Liver (tissue), 3 donors: ENCODE results near the gene KIAA0825.

ENCODE experiments used
- EGR1 ChIP-seq, 2 donors: IDR thresholded peaks; 2 replicates each; pipeline ENCODE4 v1.6.1; 2016 to 2018; ENCODE audit warnings: antibody characterized with exemption in 2 of 2, low read depth in 2 of 2
- FOXA1 ChIP-seq: IDR thresholded peaks from 2 replicates; pipeline ENCODE4 v1.6.1; 2016; ENCODE audit warnings: antibody characterized with exemption
- GABPA ChIP-seq, 2 donors: IDR thresholded peaks in 1 of 2; conservative IDR thresholded peaks in 1 of 2; 2 replicates each; pipeline ENCODE4 v1.6.1; 2016; ENCODE audit warnings: antibody characterized with exemption in 2 of 2, mild to moderate bottlenecking in 1 of 2, moderate library complexity in 1 of 2
- HNF4G ChIP-seq: IDR thresholded peaks from 2 replicates; pipeline ENCODE4 v1.6.1; 2016; ENCODE audit warnings: antibody characterized with exemption
- JUND ChIP-seq, 2 donors: IDR thresholded peaks; 2 replicates each; pipeline ENCODE4 v1.6.1; 2016; ENCODE audit warnings: antibody characterized with exemption in 2 of 2
- RAD21 ChIP-seq, 2 donors: IDR thresholded peaks; 2 replicates each; pipeline ENCODE4 v1.6.1; 2016; ENCODE audit warnings: antibody characterized with exemption in 2 of 2, mild to moderate bottlenecking in 2 of 2
- RXRA ChIP-seq, 2 donors: IDR thresholded peaks; 2 replicates each; pipeline ENCODE4 v1.6.1; 2017 to 2018; ENCODE audit warnings: antibody characterized with exemption in 2 of 2, mild to moderate bottlenecking in 1 of 2
- TAF1 ChIP-seq: conservative IDR thresholded peaks from 2 replicates; pipeline ENCODE4 v1.6.1; 2016; ENCODE audit warnings: antibody characterized with exemption, mild to moderate bottlenecking
- YY1 ChIP-seq: IDR thresholded peaks from 2 replicates; pipeline ENCODE4 v1.6.1; 2016; ENCODE audit warnings: antibody characterized with exemption, mild to moderate bottlenecking
- TF ChIP-seq, protein P1 (sequence below): IDR thresholded peaks from 2 replicates; pipeline ENCODE4 v1.6.1; 2016; ENCODE audit warnings: antibody characterized with exemption
- TF ChIP-seq, protein P2 (sequence below): fragments of 150-350 bp; IDR thresholded peaks from 2 replicates; pipeline ENCODE4 v1.5.1; 2017; ENCODE audit warnings: improper control_type of control experiment, low read depth, low read length; ENCODE audit not compliant: missing input control
- TF ChIP-seq, protein P3 (sequence below): IDR thresholded peaks from 2 replicates; pipeline ENCODE4 v1.6.1; 2016; ENCODE audit warnings: antibody characterized with exemption
- TF ChIP-seq, protein P4 (sequence below): IDR thresholded peaks from 2 replicates; pipeline ENCODE4 v1.6.1; 2016; ENCODE audit warnings: antibody characterized with exemption
- TF ChIP-seq, protein P5 (sequence below): IDR thresholded peaks from 2 replicates; pipeline ENCODE4 v1.6.1; 2016; ENCODE audit warnings: antibody characterized with exemption, mild to moderate bottlenecking
- donor health status: healthy.
- donor health status: healthy.

DNA sequence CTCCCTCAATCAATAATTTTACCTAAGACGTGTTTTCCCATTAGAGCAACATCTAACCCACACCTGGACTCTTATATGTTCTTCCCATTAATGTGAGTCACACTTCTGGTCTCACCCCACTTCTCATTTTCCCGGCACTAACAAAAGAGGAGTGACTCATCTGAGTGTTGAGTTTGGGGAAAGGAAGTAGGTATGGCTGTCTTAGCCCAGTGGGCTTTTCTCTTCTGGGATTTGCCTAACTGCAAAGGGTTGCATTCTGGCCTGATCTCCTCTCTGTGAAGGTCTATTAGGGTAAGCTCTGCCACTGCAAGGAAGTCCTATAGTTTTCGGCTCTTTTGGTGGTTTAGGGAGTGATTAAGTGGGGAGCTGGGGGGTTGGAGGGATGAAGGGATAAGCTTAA, 195.6 kb downstream of the KIAA0825 start:
- TF ChIP-seq, protein P1, sequence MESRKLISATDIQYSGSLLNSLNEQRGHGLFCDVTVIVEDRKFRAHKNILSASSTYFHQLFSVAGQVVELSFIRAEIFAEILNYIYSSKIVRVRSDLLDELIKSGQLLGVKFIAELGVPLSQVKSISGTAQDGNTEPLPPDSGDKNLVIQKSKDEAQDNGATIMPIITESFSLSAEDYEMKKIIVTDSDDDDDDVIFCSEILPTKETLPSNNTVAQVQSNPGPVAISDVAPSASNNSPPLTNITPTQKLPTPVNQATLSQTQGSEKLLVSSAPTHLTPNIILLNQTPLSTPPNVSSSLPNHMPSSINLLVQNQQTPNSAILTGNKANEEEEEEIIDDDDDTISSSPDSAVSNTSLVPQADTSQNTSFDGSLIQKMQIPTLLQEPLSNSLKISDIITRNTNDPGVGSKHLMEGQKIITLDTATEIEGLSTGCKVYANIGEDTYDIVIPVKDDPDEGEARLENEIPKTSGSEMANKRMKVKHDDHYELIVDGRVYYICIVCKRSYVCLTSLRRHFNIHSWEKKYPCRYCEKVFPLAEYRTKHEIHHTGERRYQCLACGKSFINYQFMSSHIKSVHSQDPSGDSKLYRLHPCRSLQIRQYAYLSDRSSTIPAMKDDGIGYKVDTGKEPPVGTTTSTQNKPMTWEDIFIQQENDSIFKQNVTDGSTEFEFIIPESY: no peak
- TF ChIP-seq, protein P2, sequence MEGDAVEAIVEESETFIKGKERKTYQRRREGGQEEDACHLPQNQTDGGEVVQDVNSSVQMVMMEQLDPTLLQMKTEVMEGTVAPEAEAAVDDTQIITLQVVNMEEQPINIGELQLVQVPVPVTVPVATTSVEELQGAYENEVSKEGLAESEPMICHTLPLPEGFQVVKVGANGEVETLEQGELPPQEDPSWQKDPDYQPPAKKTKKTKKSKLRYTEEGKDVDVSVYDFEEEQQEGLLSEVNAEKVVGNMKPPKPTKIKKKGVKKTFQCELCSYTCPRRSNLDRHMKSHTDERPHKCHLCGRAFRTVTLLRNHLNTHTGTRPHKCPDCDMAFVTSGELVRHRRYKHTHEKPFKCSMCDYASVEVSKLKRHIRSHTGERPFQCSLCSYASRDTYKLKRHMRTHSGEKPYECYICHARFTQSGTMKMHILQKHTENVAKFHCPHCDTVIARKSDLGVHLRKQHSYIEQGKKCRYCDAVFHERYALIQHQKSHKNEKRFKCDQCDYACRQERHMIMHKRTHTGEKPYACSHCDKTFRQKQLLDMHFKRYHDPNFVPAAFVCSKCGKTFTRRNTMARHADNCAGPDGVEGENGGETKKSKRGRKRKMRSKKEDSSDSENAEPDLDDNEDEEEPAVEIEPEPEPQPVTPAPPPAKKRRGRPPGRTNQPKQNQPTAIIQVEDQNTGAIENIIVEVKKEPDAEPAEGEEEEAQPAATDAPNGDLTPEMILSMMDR: no peak
- no peak for TF ChIP-seq GABPA (IDR thresholded peaks at IDR 0.05 in 1 of 2, conservative IDR thresholded peaks at IDR 0.05 in 1 of 2)
- no peak for TF ChIP-seq FOXA1
- no peak for TF ChIP-seq YY1
- TF ChIP-seq TAF1: no peak
- no peak for TF ChIP-seq RAD21 (IDR thresholded peaks at IDR 0.05)
- TF ChIP-seq JUND (IDR thresholded peaks at IDR 0.05): no peak
- TF ChIP-seq, protein P3, sequence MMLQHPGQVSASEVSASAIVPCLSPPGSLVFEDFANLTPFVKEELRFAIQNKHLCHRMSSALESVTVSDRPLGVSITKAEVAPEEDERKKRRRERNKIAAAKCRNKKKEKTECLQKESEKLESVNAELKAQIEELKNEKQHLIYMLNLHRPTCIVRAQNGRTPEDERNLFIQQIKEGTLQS: no peak
- TF ChIP-seq EGR1 (IDR thresholded peaks at IDR 0.05; ENCODE audit: low read depth in 2 of 2): no peak
- TF ChIP-seq RXRA (IDR thresholded peaks at IDR 0.05): no peak
- TF ChIP-seq, protein P4, sequence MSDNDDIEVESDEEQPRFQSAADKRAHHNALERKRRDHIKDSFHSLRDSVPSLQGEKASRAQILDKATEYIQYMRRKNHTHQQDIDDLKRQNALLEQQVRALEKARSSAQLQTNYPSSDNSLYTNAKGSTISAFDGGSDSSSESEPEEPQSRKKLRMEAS: no peak
- TF ChIP-seq, protein P5, sequence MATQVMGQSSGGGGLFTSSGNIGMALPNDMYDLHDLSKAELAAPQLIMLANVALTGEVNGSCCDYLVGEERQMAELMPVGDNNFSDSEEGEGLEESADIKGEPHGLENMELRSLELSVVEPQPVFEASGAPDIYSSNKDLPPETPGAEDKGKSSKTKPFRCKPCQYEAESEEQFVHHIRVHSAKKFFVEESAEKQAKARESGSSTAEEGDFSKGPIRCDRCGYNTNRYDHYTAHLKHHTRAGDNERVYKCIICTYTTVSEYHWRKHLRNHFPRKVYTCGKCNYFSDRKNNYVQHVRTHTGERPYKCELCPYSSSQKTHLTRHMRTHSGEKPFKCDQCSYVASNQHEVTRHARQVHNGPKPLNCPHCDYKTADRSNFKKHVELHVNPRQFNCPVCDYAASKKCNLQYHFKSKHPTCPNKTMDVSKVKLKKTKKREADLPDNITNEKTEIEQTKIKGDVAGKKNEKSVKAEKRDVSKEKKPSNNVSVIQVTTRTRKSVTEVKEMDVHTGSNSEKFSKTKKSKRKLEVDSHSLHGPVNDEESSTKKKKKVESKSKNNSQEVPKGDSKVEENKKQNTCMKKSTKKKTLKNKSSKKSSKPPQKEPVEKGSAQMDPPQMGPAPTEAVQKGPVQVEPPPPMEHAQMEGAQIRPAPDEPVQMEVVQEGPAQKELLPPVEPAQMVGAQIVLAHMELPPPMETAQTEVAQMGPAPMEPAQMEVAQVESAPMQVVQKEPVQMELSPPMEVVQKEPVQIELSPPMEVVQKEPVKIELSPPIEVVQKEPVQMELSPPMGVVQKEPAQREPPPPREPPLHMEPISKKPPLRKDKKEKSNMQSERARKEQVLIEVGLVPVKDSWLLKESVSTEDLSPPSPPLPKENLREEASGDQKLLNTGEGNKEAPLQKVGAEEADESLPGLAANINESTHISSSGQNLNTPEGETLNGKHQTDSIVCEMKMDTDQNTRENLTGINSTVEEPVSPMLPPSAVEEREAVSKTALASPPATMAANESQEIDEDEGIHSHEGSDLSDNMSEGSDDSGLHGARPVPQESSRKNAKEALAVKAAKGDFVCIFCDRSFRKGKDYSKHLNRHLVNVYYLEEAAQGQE: no peak
- TF ChIP-seq HNF4G: no peak
